HCT116 (cell line): ENCODE results near the gene THAP2. TPM values are rescaled to one million over a fixed set of nuclear protein-coding genes. Genes with fewer than 3 reads are reported as not detected.

ENCODE experiments used
- ATAC-seq: fragments of 200-7000 bp; cut with Tn5 transposase; 2 replicates; pipeline ENCODE4 v1.9.1; 2020; ENCODE audit warnings: mild to moderate bottlenecking, moderate library complexity
- BruUV-seq: library from RNA; stranded (reverse); fragments of 400-500 nt; replicated peaks from 2 replicates; lab custom pipeline; 2021; lab: Mats Ljungman, UMichigan
- CTCF ChIA-PET: fragments of 300-600 bp; sonication (Branson Sonifier 250); formaldehyde crosslinking; loops from one replicate; lab custom pipeline; 2021; ENCODE audit warnings: antibody characterized with exemption; lab: Charles Lee
- POLR2A ChIA-PET: fragments of 300-600, 350-600 bp; sonication (Branson Sonifier 250); formaldehyde crosslinking; loops from one replicate; lab custom pipeline; 2021; ENCODE audit warnings: antibody characterized with exemption; lab: Charles Lee
- RAD21 ChIA-PET, 2 experiments: fragments of 300-600 bp; sonication (Branson Sonifier 250); formaldehyde crosslinking; loops; one replicate each; lab custom pipeline; 2023; ENCODE audit warnings: low total read pairs in 2 of 2; ENCODE audit not compliant: uncharacterized antibody in 2 of 2, unreplicated experiment in 2 of 2, low non-redundant PET in 1 of 2; lab: Charles Lee
- DNase-seq: peaks from one replicate; pipeline ENCODE4 v3.0.0-alpha.2; 2010; ENCODE audit warnings: low read depth, low spot score
- H2AFZ ChIP-seq: fragments of 200-600 bp; shearing (Covaris generic), sonication (generic); 2 replicates; pipeline ENCODE4 v1.6.1; 2017; ENCODE audit warnings: low read depth, mixed run types, mixed read lengths, antibody characterized with exemption, low read length; ENCODE audit not compliant: poor library complexity, severe bottlenecking
- H3K27ac ChIP-seq: 2 replicates; pipeline ENCODE4 v1.5.1; 2012; ENCODE audit warnings: low read depth, low read length
- H3K27me3 ChIP-seq: fragments of 200-600 bp; sonication (generic); 2 replicates; pipeline ENCODE4 v1.6.1; 2016; ENCODE audit warnings: mixed run types, low read length, mixed read lengths; ENCODE audit not compliant: insufficient read depth
- H3K36me3 ChIP-seq, 2 experiments: fragments of 200-500 bp in 1 of 2; fragments of 200-600 bp in 1 of 2; sonication (Bioruptor generic) in 1 of 2; sonication (generic) in 1 of 2; 2 replicates each; pipeline versions ENCODE4 v1.5.1 to v1.6.1; 2014 to 2016; ENCODE audit warnings: low read length in 2 of 2, inconsistent platforms in 1 of 2, mixed read lengths in 1 of 2, mixed run types in 1 of 2; ENCODE audit not compliant: insufficient read depth in 2 of 2, control insufficient read depth in 1 of 2
- H3K4me1 ChIP-seq, 2 experiments: fragments of 200-600 bp in 1 of 2; sonication (generic) in 1 of 2; 2 replicates each; pipeline versions ENCODE4 v1.5.1 to v1.6.1; 2012 to 2017; ENCODE audit warnings: low read length in 2 of 2, inconsistent platforms in 1 of 2, mild to moderate bottlenecking in 1 of 2, mixed read lengths in 1 of 2, mixed run types in 1 of 2, moderate library complexity in 1 of 2; ENCODE audit not compliant: insufficient read depth in 2 of 2, control insufficient read depth in 1 of 2
- H3K4me2 ChIP-seq: fragments of 200-600 bp; sonication (generic); 2 replicates; pipeline ENCODE4 v1.6.1; 2017; ENCODE audit warnings: mixed run types, low read length, mixed read lengths
- H3K4me3 ChIP-seq, 2 experiments: fragments of 200-600 bp in 1 of 2; sonication (generic) in 1 of 2; replicated peaks in 1 of 2; 2 replicates each; pipeline ENCODE4 v1.5.1; 2011 to 2016; ENCODE audit warnings: low read length in 2 of 2, control low read depth in 1 of 2, low read depth in 1 of 2, mild to moderate bottlenecking in 1 of 2, mixed read lengths in 1 of 2, mixed run types in 1 of 2
- H3K79me2 ChIP-seq: fragments of 200-600 bp; sonication (generic); 2 replicates; pipeline ENCODE4 v1.6.1; 2017; ENCODE audit warnings: mild to moderate bottlenecking, mixed run types, low read length, moderate library complexity, mixed read lengths; ENCODE audit not compliant: insufficient read depth
- H3K9ac ChIP-seq: fragments of 200-600 bp; sonication (generic); 2 replicates; pipeline ENCODE4 v1.6.1; 2016; ENCODE audit warnings: low read length, mixed read lengths
- H3K9me2 ChIP-seq: fragments of 200-600 bp; sonication (generic), shearing (Covaris generic); 2 replicates; pipeline ENCODE4 v1.6.1; 2017; ENCODE audit warnings: mixed run types, mild to moderate bottlenecking, moderate library complexity; ENCODE audit not compliant: insufficient read depth
- H3K9me3 ChIP-seq, 2 experiments: fragments of 200-500 bp in 1 of 2; fragments of 200-600 bp in 1 of 2; sonication (Bioruptor generic) in 1 of 2; sonication (generic) in 1 of 2; 2 replicates each; pipeline ENCODE4 v1.6.1; 2014 to 2017; ENCODE audit warnings: low read length in 2 of 2, mixed read lengths in 2 of 2, inconsistent platforms in 1 of 2, low read depth in 1 of 2, mild to moderate bottlenecking in 1 of 2, mixed run types in 1 of 2, moderate library complexity in 1 of 2; ENCODE audit not compliant: control insufficient read depth in 1 of 2, insufficient read depth in 1 of 2
- H4K20me1 ChIP-seq: fragments of 200-600 bp; sonication (generic), shearing (Covaris generic); 2 replicates; pipeline ENCODE4 v1.6.1; 2017; ENCODE audit warnings: mixed run types, mild to moderate bottlenecking, moderate library complexity; ENCODE audit not compliant: insufficient read depth
- CBX3 ChIP-seq: IDR thresholded peaks from 2 replicates; pipeline ENCODE4 v1.6.1; 2012; ENCODE audit warnings: low read depth
- CEBPB ChIP-seq: IDR thresholded peaks from 2 replicates; pipeline ENCODE4 v1.6.1; 2012; ENCODE audit warnings: low read depth
- EGR1 ChIP-seq: IDR thresholded peaks from 2 replicates; pipeline ENCODE4 v1.6.1; 2012; ENCODE audit warnings: low read depth
- ELF1 ChIP-seq: IDR thresholded peaks from 2 replicates; pipeline ENCODE4 v1.6.1; 2012; ENCODE audit warnings: low read depth, borderline replicate concordance
- EZH2phosphoT487 ChIP-seq: fragments of 200-600 bp; IDR thresholded peaks from 2 replicates; pipeline ENCODE4 v1.6.1; 2018; ENCODE audit warnings: antibody characterized with exemption, borderline replicate concordance
- FOSL1 ChIP-seq: IDR thresholded peaks from 2 replicates; pipeline ENCODE4 v1.6.1; 2012; ENCODE audit warnings: low read depth
- JUND ChIP-seq: IDR thresholded peaks from 2 replicates; pipeline ENCODE4 v1.6.1; 2012
- POLR2A ChIP-seq: IDR thresholded peaks from 2 replicates; pipeline ENCODE4 v1.7.0; 2011; ENCODE audit warnings: borderline replicate concordance; ENCODE audit not compliant: insufficient read depth, insufficient read length; ENCODE audit errors: extremely low read depth
- POLR2AphosphoS5 ChIP-seq: IDR thresholded peaks from 2 replicates; pipeline ENCODE4 v1.6.1; 2011; ENCODE audit warnings: mild to moderate bottlenecking, low read depth, low read length, moderate library complexity
- RAD21 ChIP-seq: IDR thresholded peaks from 2 replicates; pipeline ENCODE4 v1.6.1; 2012; ENCODE audit warnings: low read depth, mild to moderate bottlenecking
- SIN3A ChIP-seq: IDR thresholded peaks from 2 replicates; pipeline ENCODE4 v1.6.1; 2012; ENCODE audit warnings: low read depth
- SP1 ChIP-seq: IDR thresholded peaks from 2 replicates; pipeline ENCODE4 v1.6.1; 2012; ENCODE audit warnings: low read depth
- SRF ChIP-seq: IDR thresholded peaks from 2 replicates; pipeline ENCODE4 v1.6.1; 2012; ENCODE audit warnings: low read depth
- TCF7L2 ChIP-seq: IDR thresholded peaks from 2 replicates; pipeline ENCODE4 v1.7.0; 2011; ENCODE audit warnings: borderline replicate concordance, inconsistent platforms; ENCODE audit not compliant: insufficient read depth, insufficient read length; ENCODE audit errors: extremely low read depth
- ZFX ChIP-seq: fragments of 450-650 bp; IDR thresholded peaks from 2 replicates; pipeline ENCODE4 v1.6.1; 2017
- intact Hi-C: fragments of 100-400 bp; cut with micrococcal nuclease; formaldehyde crosslinking; loops from 2 replicates; pipeline ENCODE4 v1.10.0; 2022
- total RNA-seq: library from RNA; stranded (reverse); gene quantifications from one replicate; pipeline ENCODE4 v1.2.1, GENCODE V29; 2021; ENCODE audit not compliant: unreplicated experiment
- TF ChIP-seq, protein P1 (sequence below): IDR thresholded peaks from 2 replicates; pipeline ENCODE4 v1.6.1; 2011; ENCODE audit warnings: mild to moderate bottlenecking, low read length, moderate library complexity; ENCODE audit not compliant: insufficient replicate concordance; ENCODE audit errors: extremely low read depth
- TF ChIP-seq, protein P2 (sequence below): IDR thresholded peaks from 2 replicates; pipeline ENCODE4 v1.6.1; 2012

The THAP2 gene
- total RNA-seq, 1 experiment from 2014 or later = 3.7 TPM

DNA sequence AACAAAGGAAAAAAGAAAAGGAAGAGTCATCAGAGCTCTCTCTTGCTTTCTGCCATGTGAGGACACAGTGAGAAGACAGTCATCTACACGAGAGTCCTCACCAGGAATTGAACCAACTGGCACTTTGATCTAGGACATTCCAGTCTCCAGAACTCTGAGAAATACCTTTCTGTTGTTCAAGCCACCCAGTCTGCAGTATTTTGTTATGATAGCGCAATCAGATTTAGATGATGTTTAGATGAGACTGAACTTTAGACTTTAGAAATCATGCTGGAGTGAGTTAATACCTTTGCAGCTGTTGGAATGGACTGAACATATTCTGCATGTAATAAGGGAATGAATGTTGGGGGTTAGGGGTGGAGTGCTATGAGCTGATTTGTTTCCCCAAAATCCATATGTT, 62.4 kb downstream of the THAP2 start:
- Histone ChIP-seq H3K9me3 (no peaks in the 10 kb centered on the region), H3K36me3 (no peaks in the 10 kb centered on the region), H3K4me3 (no peak overlapping the region), H4K20me1 (no peaks in the 10 kb centered on the region), H3K4me1 (peaks cover 0 to 10% of the 10 kb centered on the region in 2 experiments; a peak in 2 of 4 replicates), H2AFZ (no peak overlapping the region), H3K9me2 (no peaks in the 10 kb centered on the region), H3K27ac (no peak overlapping the region), H3K27me3 (no peaks in the 10 kb centered on the region), H3K4me2 (no peak overlapping the region), H3K9ac (no peak overlapping the region), H3K79me2 (no peaks in the 10 kb centered on the region)
- TF ChIP-seq EZH2phosphoT487 (no peak), FOSL1 (no peak), ZFX (no peak), SIN3A (no peak), TCF7L2 (no peak), POLR2AphosphoS5 (no peak), POLR2A (no peak), ELF1 (no peak), JUND (no peak), CEBPB (no peak), RAD21 (no peak), CBX3 (no peak), SRF (no peak), EGR1 (no peak), SP1 (no peak)
- TF ChIP-seq, protein P1, sequence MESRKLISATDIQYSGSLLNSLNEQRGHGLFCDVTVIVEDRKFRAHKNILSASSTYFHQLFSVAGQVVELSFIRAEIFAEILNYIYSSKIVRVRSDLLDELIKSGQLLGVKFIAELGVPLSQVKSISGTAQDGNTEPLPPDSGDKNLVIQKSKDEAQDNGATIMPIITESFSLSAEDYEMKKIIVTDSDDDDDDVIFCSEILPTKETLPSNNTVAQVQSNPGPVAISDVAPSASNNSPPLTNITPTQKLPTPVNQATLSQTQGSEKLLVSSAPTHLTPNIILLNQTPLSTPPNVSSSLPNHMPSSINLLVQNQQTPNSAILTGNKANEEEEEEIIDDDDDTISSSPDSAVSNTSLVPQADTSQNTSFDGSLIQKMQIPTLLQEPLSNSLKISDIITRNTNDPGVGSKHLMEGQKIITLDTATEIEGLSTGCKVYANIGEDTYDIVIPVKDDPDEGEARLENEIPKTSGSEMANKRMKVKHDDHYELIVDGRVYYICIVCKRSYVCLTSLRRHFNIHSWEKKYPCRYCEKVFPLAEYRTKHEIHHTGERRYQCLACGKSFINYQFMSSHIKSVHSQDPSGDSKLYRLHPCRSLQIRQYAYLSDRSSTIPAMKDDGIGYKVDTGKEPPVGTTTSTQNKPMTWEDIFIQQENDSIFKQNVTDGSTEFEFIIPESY = no peak
- TF ChIP-seq, protein P2, sequence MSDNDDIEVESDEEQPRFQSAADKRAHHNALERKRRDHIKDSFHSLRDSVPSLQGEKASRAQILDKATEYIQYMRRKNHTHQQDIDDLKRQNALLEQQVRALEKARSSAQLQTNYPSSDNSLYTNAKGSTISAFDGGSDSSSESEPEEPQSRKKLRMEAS = no peak
- CTCF ChIA-PET = no interaction called here
- no peak for ATAC-seq
- no peak for DNase-seq
- POLR2A ChIA-PET = interaction anchor here (0.5 kb wide), 1 partner anchor 21 kb away, joined by 3 read pairs; no protein-coding TSS in a partner anchor
- RAD21 ChIA-PET = no interaction called here
- intact Hi-C loops = no loop called here
- no TSS peak for BruUV-seq
